IMR-90 (cell line): ENCODE data around the gene ELF2. TPM values are rescaled to one million over a fixed set of nuclear protein-coding genes. Genes with fewer than 3 reads are reported as not detected.

Experiments
- ATAC-seq: fragments of 200-7000 bp; cut with Tn5 transposase; 2 replicates; pipeline ENCODE4 v1.9.1; 2020; ENCODE audit warnings: low read depth, mild to moderate bottlenecking, moderate library complexity
- BruUV-seq: library from RNA; stranded (reverse); fragments of 400-500 nt; replicated peaks from 2 replicates; lab custom pipeline; 2021; lab: Mats Ljungman, UMichigan
- CTCF ChIA-PET: fragments of 300-600 bp; formaldehyde crosslinking; extraction: SDS; loops from one replicate; lab custom pipeline; 2021; ENCODE audit warnings: antibody characterized with exemption; lab: Yijun Ruan, JAX
- POLR2A ChIA-PET: fragments of 300-600 bp; sonication (Branson Sonifier 250); formaldehyde crosslinking; loops from one replicate; lab custom pipeline; 2022; ENCODE audit warnings: antibody characterized with exemption; ENCODE audit not compliant: unreplicated experiment; lab: Charles Lee
- DNase-seq: peaks from one replicate; pipeline ENCODE4 v3.0.0; 2013
- H2AFZ ChIP-seq: replicated peaks from 2 replicates; pipeline ENCODE3; 2013; ENCODE audit warnings: low read length, mild to moderate bottlenecking; ENCODE audit not compliant: poor library complexity
- H2AK5ac ChIP-seq: 2 replicates; pipeline ENCODE4 v1.6.1; 2013; ENCODE audit warnings: low read depth, low read length, inconsistent platforms
- H2AK9ac ChIP-seq: replicated peaks from 2 replicates; pipeline ENCODE3; 2013; ENCODE audit warnings: mild to moderate bottlenecking, low read depth, low read length, moderate library complexity; ENCODE audit not compliant: poor library complexity
- H2BK120ac ChIP-seq: 2 replicates; pipeline ENCODE4 v1.6.1; 2013; ENCODE audit warnings: low read depth, low read length, inconsistent platforms
- H2BK15ac ChIP-seq: 3 replicates; pipeline ENCODE4 v1.6.1; 2013; ENCODE audit warnings: low read depth, low read length, inconsistent platforms
- H2BK20ac ChIP-seq: 2 replicates; pipeline ENCODE4 v1.6.1; 2013; ENCODE audit warnings: low read depth, mild to moderate bottlenecking, inconsistent platforms, low read length, moderate library complexity
- H2BK5ac ChIP-seq: 2 replicates; pipeline ENCODE4 v1.6.1; 2013; ENCODE audit warnings: mild to moderate bottlenecking, low read depth, low read length, inconsistent platforms; ENCODE audit not compliant: poor library complexity, severe bottlenecking
- H3K14ac ChIP-seq: replicated peaks from 2 replicates; pipeline ENCODE4 v1.6.1; 2013; ENCODE audit warnings: low read depth, low read length, inconsistent platforms
- H3K18ac ChIP-seq: 2 replicates; pipeline ENCODE4 v1.6.1; 2013; ENCODE audit warnings: low read depth, low read length, control low read depth
- H3K23ac ChIP-seq: 2 replicates; pipeline ENCODE4 v1.6.1; 2013; ENCODE audit warnings: low read depth, low read length, inconsistent platforms
- H3K27ac ChIP-seq: 2 replicates; pipeline ENCODE4 v1.5.1; 2013; ENCODE audit warnings: mild to moderate bottlenecking, control low read depth, low read length; ENCODE audit not compliant: insufficient read depth
- H3K27me3 ChIP-seq: 2 replicates; pipeline ENCODE4 v1.6.1; 2013; ENCODE audit warnings: low read length; ENCODE audit not compliant: control insufficient read depth, insufficient read depth
- H3K36me3 ChIP-seq: 2 replicates; pipeline ENCODE4 v1.6.1; 2013; ENCODE audit warnings: low read length, mixed read lengths; ENCODE audit not compliant: control insufficient read depth, insufficient read depth
- H3K4ac ChIP-seq: 2 replicates; pipeline ENCODE4 v1.6.1; 2013; ENCODE audit warnings: low read depth, low read length, inconsistent platforms
- H3K4me1 ChIP-seq: 2 replicates; pipeline ENCODE4 v1.6.1; 2013; ENCODE audit warnings: low read length, mixed read lengths; ENCODE audit not compliant: control insufficient read depth, insufficient read depth
- H3K4me2 ChIP-seq: 2 replicates; pipeline ENCODE4 v1.6.1; 2013; ENCODE audit warnings: low read depth, mild to moderate bottlenecking, control low read depth, low read length, moderate library complexity
- H3K4me3 ChIP-seq: 2 replicates; pipeline ENCODE4 v1.5.1; 2013; ENCODE audit warnings: low read depth, mild to moderate bottlenecking, control low read depth, low read length, moderate library complexity; ENCODE audit not compliant: insufficient read depth
- H3K56ac ChIP-seq: 2 replicates; pipeline ENCODE4 v1.6.1; 2013; ENCODE audit warnings: low read length, inconsistent platforms; ENCODE audit not compliant: insufficient read depth; ENCODE audit errors: extremely low read depth
- H3K79me1 ChIP-seq, 2 experiments: 2 replicates each; pipeline ENCODE4 v1.6.1; 2013; ENCODE audit warnings: low read length in 2 of 2, inconsistent platforms in 1 of 2, low read depth in 1 of 2
- H3K9ac ChIP-seq: 2 replicates; pipeline ENCODE4 v1.6.1; 2013; ENCODE audit warnings: low read depth, low read length, control low read depth
- H3K9me1 ChIP-seq: 2 replicates; pipeline ENCODE4 v1.6.1; 2013; ENCODE audit warnings: low read length, inconsistent platforms; ENCODE audit not compliant: insufficient read depth
- H3K9me3 ChIP-seq: 2 replicates; pipeline ENCODE4 v1.6.1; 2013; ENCODE audit warnings: low read length; ENCODE audit not compliant: control insufficient read depth, insufficient read depth
- H4K20me1 ChIP-seq: 2 replicates; pipeline ENCODE4 v1.6.1; 2013; ENCODE audit warnings: low read length, inconsistent platforms; ENCODE audit not compliant: insufficient read depth
- H4K5ac ChIP-seq: 2 replicates; pipeline ENCODE4 v1.6.1; 2013; ENCODE audit warnings: mild to moderate bottlenecking, low read depth, low read length, control low read depth
- H4K8ac ChIP-seq, 2 experiments: 2 replicates each; pipeline ENCODE4 v1.6.1; 2013; ENCODE audit warnings: low read depth in 2 of 2, low read length in 2 of 2, control low read depth in 1 of 2, inconsistent platforms in 1 of 2
- H4K91ac ChIP-seq: 2 replicates; pipeline ENCODE4 v1.6.1; 2013; ENCODE audit warnings: low read depth, low read length, inconsistent platforms; ENCODE audit not compliant: insufficient read depth
- CEBPB ChIP-seq: IDR thresholded peaks from 2 replicates; pipeline ENCODE4 v1.6.1; 2012; ENCODE audit warnings: low read depth, low read length, improper control_type of control experiment
- MAZ ChIP-seq: IDR thresholded peaks from 2 replicates; pipeline ENCODE4 v1.6.1; 2012; ENCODE audit warnings: low read depth, mild to moderate bottlenecking, low read length, improper control_type of control experiment, moderate library complexity, borderline replicate concordance
- MXI1 ChIP-seq: IDR thresholded peaks from 2 replicates; pipeline ENCODE4 v1.6.1; 2012; ENCODE audit warnings: low read depth, mild to moderate bottlenecking, low read length, moderate library complexity, borderline replicate concordance
- WGBS, 2 experiments: methylation state at CpG; one replicate each; pipeline versions ENCODE4 v1.1.5 to v1.1.7; 2013; ENCODE audit warnings: missing lambda C conversion rate in 2 of 2; ENCODE audit not compliant: insufficient read length in 1 of 2; ENCODE audit errors: extremely low coverage in 2 of 2; 5-methylcytosine and 5-hydroxymethylcytosine counted together
- dilution Hi-C: fragments of 300-500 bp; cut with HindIII; formaldehyde crosslinking; loops from one replicate; pipeline ENCODE4 v1.14.3; 2018; ENCODE audit warnings: low sequenced_read_pairs; ENCODE audit not compliant: unreplicated experiment
- in situ Hi-C: fragments of 300-500 bp; cut with MboI; formaldehyde crosslinking; loops from 3 replicates; pipeline ENCODE4 v1.14.3; 2019; ENCODE audit warnings: low sequenced_read_pairs, inconsistent platforms, mixed read lengths
- intact Hi-C: fragments of 100-400 bp; cut with micrococcal nuclease; formaldehyde crosslinking; loops from 2 replicates; pipeline ENCODE4 v1.10.0; 2022
- polyA plus RNA-seq, 3 experiments: library from polyadenylated mRNA; depleted of rRNA; stranded (reverse); fragments of >200 nt; gene quantifications; 2 replicates each; pipeline ENCODE4 v1.2.3, GENCODE V29; 2012; ENCODE audit warnings: low replicate concordance in 1 of 3
- total RNA-seq: library from RNA; depleted of rRNA; stranded (reverse); fragments of >200 nt; gene quantifications from 2 replicates; pipeline ENCODE4 v1.2.3, GENCODE V29; 2012

The ELF2 gene
- total and polyA plus RNA-seq, 2 of the 4 experiments (the other 2 are of a cell fraction) = 14.5 to 42.3 TPM

GRCh38 chr4:139015948-139016471 is 161.0 kb downstream of the ELF2 start:
- no TSS peak for BruUV-seq
- Histone ChIP-seq H3K9me1 (peaks cover 7% of the 10 kb centered on the region; the same call in 1 of the 2 replicates), H2AFZ (peak overlapping the region; percentile 88), H3K9ac (peak overlapping the region; percentile 97), H4K8ac (peak overlapping the region in 1 of 2 experiments; percentile 16; a peak in 3 of 4 replicates), H3K4ac (peak overlapping the region; percentile 63; the same call in 1 of the 2 replicates), H3K79me1 (peaks cover 4 to 33% of the 10 kb centered on the region in 2 experiments; a peak in 3 of 4 replicates), H2AK5ac (peak overlapping the region; percentile 22; the same call in 1 of the 2 replicates), H3K4me3 (peak overlapping the region; percentile 85), H3K27ac (peak overlapping the region; percentile 57), H3K9me3 (no peaks in the 10 kb centered on the region), H3K23ac (peak overlapping the region; percentile 75), H2BK5ac (peak overlapping the region; percentile 100), H3K4me2 (peak overlapping the region; percentile 100), H2AK9ac (peak overlapping the region; percentile 87), H3K14ac (peak overlapping the region; percentile 82), H4K5ac (no peak overlapping the region), H3K18ac (peak overlapping the region; percentile 73; the same call in 1 of the 2 replicates), H4K91ac (peak overlapping the region; percentile 61; the same call in 1 of the 2 replicates), H3K36me3 (no peaks in the 10 kb centered on the region), H2BK20ac (no peak overlapping the region), H2BK15ac (no peak overlapping the region), H3K27me3 (no peaks in the 10 kb centered on the region), H3K56ac (peak overlapping the region; percentile 71; the same call in 1 of the 2 replicates), H2BK120ac (peak overlapping the region; percentile 99), H3K4me1 (peaks cover 24% of the 10 kb centered on the region), H4K20me1 (peaks cover 30% of the 10 kb centered on the region)
- peak; percentile 64; the same call in 1 of the 2 replicates for TF ChIP-seq MXI1
- TF ChIP-seq MAZ = peak; percentile 50; the same call in 1 of the 2 replicates
- TF ChIP-seq CEBPB = no peak
- in situ Hi-C loops = no loop called here
- POLR2A ChIA-PET = interaction anchor here (0.5 kb wide), 1 partner anchor 178 kb away, joined by 3 read pairs; no protein-coding TSS in a partner anchor
- DNase-seq = peak; percentile 20
- peak; percentile 6 for ATAC-seq
- intact Hi-C loops = no loop called here
- WGBS, 2 experiments = 0% methylated on average over 12 of the region's 55 CpGs; no CpG with 5 or more reads in 1 of the 2 experiments
- CTCF ChIA-PET = no interaction called here
- dilution Hi-C loops = no loop called here
